ENCODE data around the gene TTBK2.
"Not testable (repeated sequence)": the region's sequence is repeated elsewhere in the genome, so short reads cannot be mapped to it uniquely, and the experiment has no call there.

The TTBK2 gene

DNA sequence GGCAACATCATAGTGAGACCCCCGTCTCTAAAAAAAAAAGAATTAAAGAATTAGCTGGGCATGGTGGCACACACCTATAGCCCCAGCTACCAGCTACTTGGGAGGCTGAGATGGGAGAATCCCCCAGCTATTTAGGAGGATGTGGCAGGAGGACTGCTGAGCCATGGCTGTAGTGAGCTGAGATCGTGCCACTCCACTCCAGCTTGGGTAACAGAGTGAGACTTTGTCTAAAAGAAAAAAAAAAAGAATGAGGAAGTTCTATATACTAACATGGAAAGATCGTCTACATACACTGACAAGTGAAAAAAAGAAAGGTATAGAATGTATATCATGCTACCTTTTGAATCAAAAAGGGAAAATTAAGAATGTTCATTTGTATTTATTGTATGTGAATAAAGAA is 99.8 kb downstream of the TTBK2 start:
- no peak for DNase-seq

DNA sequence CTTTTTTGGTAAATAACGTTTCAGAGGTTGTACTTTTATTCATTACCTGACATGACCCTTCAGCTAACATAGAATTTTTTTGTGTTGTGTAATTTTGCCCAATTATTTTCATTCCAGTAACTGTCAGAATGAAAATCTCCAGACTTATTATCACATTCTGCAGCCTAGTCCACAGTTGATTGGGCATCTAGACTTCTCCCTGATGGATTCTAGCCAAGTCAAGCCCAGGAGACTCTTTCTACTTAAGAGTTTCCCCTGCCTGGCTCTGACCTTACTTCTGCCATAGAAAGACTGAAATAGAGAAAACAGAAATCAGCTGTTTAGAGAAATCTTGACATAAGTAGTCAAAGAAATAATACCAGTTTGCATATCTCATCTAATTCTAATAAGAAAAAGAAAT is 100.8 kb downstream of the TTBK2 start:
- no peak for DNase-seq

DNA sequence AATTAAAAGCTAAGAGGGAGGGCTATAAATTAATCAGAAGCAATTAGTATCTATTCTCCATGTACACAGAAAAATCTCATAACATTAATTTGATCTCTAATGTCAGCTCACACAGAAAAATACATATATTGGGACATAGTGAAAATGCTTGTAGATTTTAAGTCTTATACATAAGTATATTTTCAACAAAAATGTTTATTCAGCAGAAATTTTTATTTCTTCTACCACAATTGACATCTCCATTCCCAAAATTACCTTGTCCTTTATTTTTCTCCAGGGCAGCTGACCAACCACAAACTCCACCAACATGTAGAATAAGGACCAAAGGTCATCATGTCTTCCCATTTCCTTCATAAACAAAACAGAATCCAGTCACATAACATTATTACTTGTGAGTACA is 109.1 kb downstream of the TTBK2 start:
- no peak for DNase-seq

DNA sequence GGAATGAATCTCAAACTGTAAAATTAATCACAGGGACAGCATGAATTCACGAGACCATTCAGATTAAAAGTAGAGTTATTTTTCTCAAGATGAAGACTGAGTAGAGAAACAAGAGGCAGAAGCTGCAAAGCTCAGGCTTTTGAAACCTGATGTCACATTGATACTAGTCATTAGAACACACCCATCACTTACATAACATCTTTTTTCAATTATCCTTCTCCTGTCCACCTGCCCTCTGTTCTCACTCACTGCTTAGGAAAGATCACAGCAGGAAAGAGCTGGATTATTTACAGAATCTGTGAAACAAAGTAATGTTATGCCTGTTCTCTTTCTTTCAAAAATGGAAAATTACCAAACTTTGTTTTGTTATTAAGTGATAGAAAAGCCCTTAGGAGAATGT is 111.7 kb downstream of the TTBK2 start:
- peak; percentile 49 for DNase-seq

- DNase-seq = no peak
Observed at GRCh38 chr15:42805266-42805665, 115.3 kb downstream of the TTBK2 start.

GRCh38 chr15:42804739-42805138 is 115.8 kb downstream of the TTBK2 start:
- no peak for DNase-seq

GRCh38 chr15:42803436-42803835 is 117.1 kb downstream of the TTBK2 start:
- no peak for DNase-seq

DNA sequence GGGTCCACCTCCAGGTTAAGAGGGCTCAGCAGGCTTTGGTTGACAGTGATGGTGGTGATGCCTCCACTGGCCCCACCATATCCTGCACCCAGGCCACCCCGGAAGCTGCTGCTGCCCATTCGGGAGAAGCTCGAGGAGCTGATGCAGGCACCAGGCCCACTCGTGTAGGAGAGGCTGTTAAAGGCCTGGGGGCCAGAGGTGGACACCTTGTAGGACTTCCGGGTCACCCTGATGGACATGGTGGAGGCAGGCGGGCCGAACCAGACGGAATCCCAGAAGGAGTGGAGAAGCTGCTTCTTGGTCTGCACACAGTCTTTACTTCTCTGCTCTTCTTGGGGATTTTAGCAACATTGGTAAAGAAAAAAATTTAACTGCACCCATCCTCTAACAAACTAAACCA is 118.4 kb downstream of the TTBK2 start:
- no peak for DNase-seq

GRCh38 chr15:42800731-42801474 is 119.7 kb downstream of the TTBK2 start:
- no peak for DNase-seq

DNA sequence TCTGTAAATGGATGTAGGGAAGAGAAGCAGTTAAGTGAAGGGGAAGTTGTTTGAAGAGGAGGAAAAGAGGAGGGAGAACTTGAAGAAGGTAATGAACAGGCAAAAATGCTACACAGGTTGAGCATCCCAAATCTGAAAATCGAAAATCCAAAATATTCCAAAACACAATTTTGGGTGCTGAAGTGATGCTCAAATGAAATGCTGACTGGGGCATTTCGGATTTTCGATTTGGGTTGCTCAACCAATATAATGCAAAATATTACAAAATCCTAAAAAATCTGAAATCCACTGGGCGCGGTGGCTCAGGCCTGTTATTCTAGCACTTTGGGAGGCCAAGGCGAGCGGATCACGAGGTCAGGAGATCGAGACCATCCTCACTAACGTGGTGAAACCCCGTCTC is 121.8 kb downstream of the TTBK2 start:
- DNase-seq = no peak

DNA sequence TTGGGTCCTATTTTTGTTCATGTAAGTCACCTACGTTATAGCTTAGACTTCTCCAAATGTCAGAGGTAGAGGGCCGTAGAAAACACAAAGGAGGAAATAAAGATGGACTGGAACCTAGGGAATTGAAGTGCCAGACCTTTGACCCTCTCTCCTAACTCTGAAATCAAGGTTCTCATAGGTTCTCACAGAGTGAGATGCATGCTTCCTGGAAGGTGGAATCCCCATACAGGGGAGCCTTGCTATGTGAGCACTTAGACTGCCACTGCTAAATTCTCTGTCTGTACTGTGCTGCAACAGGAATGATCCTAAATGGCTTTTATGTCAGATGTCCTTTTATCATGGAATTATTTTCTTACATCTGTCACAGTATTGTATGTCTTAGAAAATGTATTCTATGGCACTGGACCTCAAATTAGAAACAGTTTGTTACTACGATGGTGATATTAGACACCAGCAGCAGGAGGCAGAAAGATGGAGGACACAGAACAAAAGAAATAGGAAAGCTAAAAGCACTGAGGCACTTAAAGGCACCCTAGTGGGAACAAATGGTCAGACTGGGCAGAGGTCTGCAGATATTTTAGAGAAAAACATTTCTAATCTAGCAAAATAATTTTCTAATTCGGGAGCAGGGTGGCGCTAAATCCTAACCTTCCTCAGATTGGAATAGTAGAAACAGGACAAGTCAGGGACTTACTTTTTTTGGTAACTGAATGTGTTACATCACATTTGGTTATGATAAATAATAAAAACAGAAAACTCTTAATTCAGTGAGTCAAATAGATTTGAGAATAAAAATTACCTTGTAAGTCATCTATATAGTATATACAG is 123.4 kb downstream of the TTBK2 start:
- DNase-seq = peak; percentile 14

DNA sequence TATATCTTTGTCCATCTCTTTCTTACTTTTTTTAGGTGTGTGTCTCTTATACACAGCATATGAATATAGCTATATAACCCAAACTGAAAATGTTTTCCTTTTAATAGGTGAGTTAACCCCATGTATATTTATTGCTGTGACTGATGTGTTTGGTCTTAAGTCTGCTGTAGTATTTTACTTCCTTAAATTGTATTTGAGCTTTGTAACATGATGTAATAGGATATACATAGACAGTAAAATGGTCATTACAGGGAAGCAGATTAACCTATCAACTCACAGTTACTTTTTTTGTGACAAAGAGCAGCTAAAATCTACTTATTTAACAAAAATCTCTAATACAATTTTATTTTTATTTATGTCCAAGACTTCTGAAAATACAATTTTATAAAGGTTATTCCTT is 131.9 kb downstream of the TTBK2 start:
- no peak for DNase-seq

DNA sequence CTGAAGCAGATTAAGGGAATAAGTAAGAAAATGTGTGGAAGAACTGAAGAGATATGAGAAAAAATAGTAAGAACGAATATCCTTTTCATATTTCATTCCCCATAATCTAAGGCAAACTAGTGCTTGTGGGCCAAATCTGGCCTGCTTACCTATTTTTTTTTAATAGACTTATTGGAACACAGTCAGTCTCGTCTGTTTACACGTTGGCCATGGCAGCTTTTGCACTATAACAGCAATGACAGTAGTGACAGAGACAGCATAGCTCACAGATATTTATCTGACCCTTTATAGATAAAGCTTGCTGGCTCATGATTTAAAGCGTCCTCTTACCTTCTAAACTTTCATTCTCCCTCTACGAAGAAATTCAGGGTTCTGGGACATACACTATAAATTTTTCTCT is 133.6 kb downstream of the TTBK2 start:
- DNase-seq = no peak

- no peak for DNase-seq
Observed at GRCh38 chr15:42785569-42785968, 135.0 kb downstream of the TTBK2 start.

DNA sequence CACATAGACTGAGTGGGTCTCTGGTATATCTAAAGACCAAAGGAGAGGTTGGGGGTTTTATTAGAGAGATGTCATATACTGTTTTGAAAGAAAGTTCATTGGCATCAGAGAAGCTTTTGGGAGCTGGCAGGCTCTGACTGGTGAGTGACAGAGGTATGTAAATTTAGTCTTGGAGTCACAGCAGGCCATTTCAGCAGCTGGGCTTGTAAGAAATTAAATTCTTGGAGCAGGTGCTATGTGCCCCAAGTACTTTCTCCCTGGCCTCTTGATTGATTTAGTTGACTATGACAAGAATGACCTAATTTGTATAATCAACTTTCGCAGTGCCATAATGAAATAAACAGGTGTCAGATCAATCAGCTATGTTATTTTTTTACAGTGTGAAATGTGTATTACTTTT is 135.9 kb downstream of the TTBK2 start:
- DNase-seq = no peak

- DNase-seq = no peak
Observed at GRCh38 chr15:42782716-42783115, 137.9 kb downstream of the TTBK2 start.

DNA sequence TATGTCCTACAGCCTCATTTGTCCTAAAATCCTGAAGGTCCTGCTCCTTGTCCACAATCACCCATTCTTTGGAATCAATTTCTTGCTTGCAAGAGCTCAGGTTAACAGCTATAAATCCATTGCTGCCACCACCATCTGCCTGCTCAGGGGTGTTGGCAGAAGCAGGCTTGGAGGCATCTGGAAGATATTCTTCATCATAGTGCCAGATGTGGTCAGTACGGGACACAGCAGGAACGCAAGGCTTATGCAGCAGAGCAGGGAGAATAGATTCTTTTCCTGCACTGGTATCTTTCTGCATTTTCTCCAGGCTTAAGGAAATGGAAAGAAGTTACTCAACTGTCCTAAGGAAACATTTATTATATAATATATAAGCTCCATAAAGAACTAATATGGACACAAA is 145.2 kb downstream of the TTBK2 start:
- no peak for DNase-seq

- no peak for DNase-seq
Observed at GRCh38 chr15:42772901-42773300, 147.7 kb downstream of the TTBK2 start.

DNA sequence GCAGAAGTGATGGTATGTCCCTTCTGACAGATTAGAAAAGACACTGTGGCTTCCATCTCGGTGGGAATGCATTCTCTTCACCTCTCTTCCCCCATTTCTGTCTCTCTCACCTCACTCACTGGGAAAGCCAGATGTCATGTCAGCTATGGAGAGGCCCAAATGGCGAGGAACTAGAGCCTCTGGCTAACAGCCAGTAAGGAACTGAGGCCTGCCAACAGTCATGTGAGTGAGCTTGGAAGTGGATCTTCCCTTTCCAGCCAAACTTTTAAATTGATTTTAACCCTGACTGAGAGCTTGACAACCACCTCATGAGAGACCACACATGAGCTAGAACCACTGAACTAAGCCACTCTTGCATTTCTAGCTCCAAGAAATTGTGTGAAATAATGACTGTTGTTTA is 148.4 kb downstream of the TTBK2 start:
- DNase-seq = no peak

DNA sequence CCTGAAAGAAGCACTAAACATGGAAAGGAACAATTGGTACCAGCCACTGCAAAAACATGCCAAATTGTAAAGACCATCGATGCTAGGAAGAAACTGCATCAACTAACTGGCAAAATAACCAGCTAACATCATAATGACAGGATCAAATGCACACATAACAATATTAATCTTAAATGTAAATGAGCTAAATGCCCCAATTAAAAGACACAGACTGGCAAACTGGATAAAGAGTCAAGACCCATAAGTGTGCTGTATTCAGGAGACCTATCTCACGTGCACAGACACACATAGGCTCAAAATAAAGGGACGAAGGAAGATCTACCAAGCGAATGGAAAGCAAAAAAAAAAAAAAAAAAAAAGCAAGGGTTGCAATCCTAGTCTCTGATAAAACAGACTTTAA is 154.5 kb downstream of the TTBK2 start:
- DNase-seq = not testable (repeated sequence)

- not testable (repeated sequence) for DNase-seq
Observed at GRCh38 chr15:42764154-42764731, 156.3 kb downstream of the TTBK2 start.

GRCh38 chr15:42761813-42762212 is 158.8 kb downstream of the TTBK2 start:
- not testable (repeated sequence) for DNase-seq

- no peak for DNase-seq
Observed at GRCh38 chr15:42760759-42761158, 159.8 kb downstream of the TTBK2 start.

DNA sequence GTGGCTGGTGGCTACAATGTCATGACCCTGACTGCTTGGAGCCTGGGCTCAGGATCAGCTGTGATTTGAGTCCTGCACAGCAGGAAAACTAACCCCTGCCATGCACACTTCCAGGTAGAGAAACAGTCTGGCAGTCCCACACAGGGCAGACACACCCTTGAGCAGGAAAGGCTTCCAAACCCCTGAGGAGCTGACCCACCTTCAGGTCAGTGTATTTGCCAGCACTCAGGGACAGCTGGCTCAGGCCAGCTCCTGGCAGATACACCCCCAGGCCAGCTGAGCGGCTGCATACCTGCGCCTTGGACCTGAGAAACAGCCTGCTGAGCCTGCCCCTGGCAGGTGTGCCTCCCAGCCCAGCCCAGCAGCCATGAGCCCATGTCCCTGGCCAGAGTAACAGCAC is 161.5 kb downstream of the TTBK2 start:
- peak; percentile 27 for DNase-seq
